ENCODE measurements around the gene PLCH1. TPM values are rescaled to one million over a fixed set of nuclear protein-coding genes. Genes with fewer than 3 reads are reported as not detected.

PLCH1 gene
- total RNA-seq, 1 donor from 2014 or later = 7.6 TPM

- DNase-seq (ENCODE audit: extremely low spot score, unreplicated experiment) = no peak
- Mint-ChIP-seq H3K4me1 (ENCODE audit: unreplicated experiment) (no peaks in the 10 kb centered on the region), H3K27ac (no peak overlapping the region), H3K9me3 (no peaks in the 10 kb centered on the region), H3K4me3 (no peak overlapping the region), H3K27me3 (no peaks in the 10 kb centered on the region), H3K36me3 (no peaks in the 10 kb centered on the region)
- TF ChIP-seq CTCF (conservative IDR thresholded peaks at IDR 0.05) = no peak
These were observed 246.8 kb downstream of the PLCH1 start for GRCh38 chr3:155497930-155498647.

GRCh38 chr3:155496206-155496605 lies 248.7 kb downstream of the PLCH1 start:
- no peaks in the 10 kb centered on the region for H3K27me3 Mint-ChIP-seq
- DNase-seq (ENCODE audit: extremely low spot score, unreplicated experiment) = no peak
- H3K4me3 Mint-ChIP-seq = no peak overlapping the region
- H3K9me3 Mint-ChIP-seq = no peaks in the 10 kb centered on the region
- no peak for TF ChIP-seq CTCF (conservative IDR thresholded peaks at IDR 0.05)
- H3K36me3 Mint-ChIP-seq = no peaks in the 10 kb centered on the region
- H3K27ac Mint-ChIP-seq = no peak overlapping the region
- H3K4me1 Mint-ChIP-seq (ENCODE audit: unreplicated experiment) = no peaks in the 10 kb centered on the region

- no peaks in the 10 kb centered on the region for H3K36me3 Mint-ChIP-seq
- H3K4me3 Mint-ChIP-seq = no peak overlapping the region
- no peak for DNase-seq (ENCODE audit: extremely low spot score, unreplicated experiment)
- H3K4me1 Mint-ChIP-seq (ENCODE audit: unreplicated experiment) = no peaks in the 10 kb centered on the region
- no peak overlapping the region for H3K27ac Mint-ChIP-seq
- H3K27me3 Mint-ChIP-seq = no peaks in the 10 kb centered on the region
- no peaks in the 10 kb centered on the region for H3K9me3 Mint-ChIP-seq
- no peak for TF ChIP-seq CTCF (conservative IDR thresholded peaks at IDR 0.05)
These were observed 249.5 kb downstream of the PLCH1 start for GRCh38 chr3:155495387-155495786.

- H3K27me3 Mint-ChIP-seq = no peaks in the 10 kb centered on the region
- H3K27ac Mint-ChIP-seq = no peak overlapping the region
- no peaks in the 10 kb centered on the region for H3K36me3 Mint-ChIP-seq
- TF ChIP-seq CTCF (conservative IDR thresholded peaks at IDR 0.05) = no peak
- H3K4me3 Mint-ChIP-seq = no peak overlapping the region
- H3K9me3 Mint-ChIP-seq = no peaks in the 10 kb centered on the region
- no peaks in the 10 kb centered on the region for H3K4me1 Mint-ChIP-seq (ENCODE audit: unreplicated experiment)
- DNase-seq (ENCODE audit: extremely low spot score, unreplicated experiment) = no peak
These were observed 250.5 kb downstream of the PLCH1 start for GRCh38 chr3:155494332-155494731.

- no peaks in the 10 kb centered on the region for H3K9me3 Mint-ChIP-seq
- no peaks in the 10 kb centered on the region for H3K27me3 Mint-ChIP-seq
- DNase-seq (ENCODE audit: extremely low spot score, unreplicated experiment) = no peak
- H3K36me3 Mint-ChIP-seq = no peaks in the 10 kb centered on the region
- no peaks in the 10 kb centered on the region for H3K4me1 Mint-ChIP-seq (ENCODE audit: unreplicated experiment)
- TF ChIP-seq CTCF (conservative IDR thresholded peaks at IDR 0.05) = no peak
- no peak overlapping the region for H3K27ac Mint-ChIP-seq
- H3K4me3 Mint-ChIP-seq = no peak overlapping the region
These were observed 252.0 kb downstream of the PLCH1 start for GRCh38 chr3:155492841-155493240.
